ENCODE data around the gene CTTNBP2. TPM values are rescaled to one million over a fixed set of nuclear protein-coding genes. Genes with fewer than 3 reads are reported as not detected.
"Not testable (repeated sequence)": the region's sequence is repeated elsewhere in the genome, so short reads cannot be mapped to it uniquely, and the experiment has no call there.

The CTTNBP2 gene
- polyA plus RNA-seq, 3 donors from 2014 or later = not detected

DNA sequence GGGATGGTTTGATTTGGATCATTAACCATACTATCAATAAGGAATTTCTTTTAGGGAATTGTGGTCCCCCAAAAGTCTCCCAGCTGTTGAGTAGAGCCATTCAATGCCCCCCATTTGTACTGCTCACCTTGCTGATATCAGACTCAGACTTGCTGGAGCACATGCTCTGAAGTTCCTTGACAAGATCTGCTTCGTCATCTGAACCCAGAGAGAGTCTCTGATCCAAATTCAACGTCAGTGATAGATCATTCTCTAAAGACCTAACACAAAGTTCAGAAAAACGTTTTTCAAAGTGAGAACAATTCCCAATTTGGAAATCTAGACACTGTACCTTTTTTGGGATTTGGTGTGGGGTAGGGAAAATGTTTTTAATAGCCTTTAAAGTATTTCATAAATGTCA, 153.9 kb downstream of the CTTNBP2 start:
- peaks cover 0 to 1% (median 0%) of the 10 kb centered on the region in 3 donors for H3K27me3 Mint-ChIP-seq (ENCODE audit: low read depth in 3 of 3)
- H3K27ac Mint-ChIP-seq = no peak overlapping the region
- H3K36me3 Mint-ChIP-seq = no peaks in the 10 kb centered on the region
- H3K4me3 Mint-ChIP-seq = no peak overlapping the region
- H3K4me1 Mint-ChIP-seq = no peaks in the 10 kb centered on the region
- no peak for DNase-seq
- peaks cover 0 to 6% (median 0%) of the 10 kb centered on the region in 6 donors for H3K9me3 Mint-ChIP-seq

- Mint-ChIP-seq H3K4me3 (no peak overlapping the region), H3K36me3 (no peaks in the 10 kb centered on the region), H3K27ac (no peak overlapping the region), H3K27me3 (ENCODE audit: low read depth in 3 of 3) (peaks cover 0 to 1% (median 0%) of the 10 kb centered on the region in 3 donors), H3K9me3 (peaks cover 0 to 6% (median 0%) of the 10 kb centered on the region in 6 donors), H3K4me1 (no peaks in the 10 kb centered on the region)
- DNase-seq = no peak
Measured at GRCh38 chr7:117718116-117718835, 155.0 kb downstream of the CTTNBP2 start.

- no peaks in the 10 kb centered on the region for H3K36me3 Mint-ChIP-seq
Measured at GRCh38 chr7:117717357-117717756, 155.9 kb downstream of the CTTNBP2 start.

DNA sequence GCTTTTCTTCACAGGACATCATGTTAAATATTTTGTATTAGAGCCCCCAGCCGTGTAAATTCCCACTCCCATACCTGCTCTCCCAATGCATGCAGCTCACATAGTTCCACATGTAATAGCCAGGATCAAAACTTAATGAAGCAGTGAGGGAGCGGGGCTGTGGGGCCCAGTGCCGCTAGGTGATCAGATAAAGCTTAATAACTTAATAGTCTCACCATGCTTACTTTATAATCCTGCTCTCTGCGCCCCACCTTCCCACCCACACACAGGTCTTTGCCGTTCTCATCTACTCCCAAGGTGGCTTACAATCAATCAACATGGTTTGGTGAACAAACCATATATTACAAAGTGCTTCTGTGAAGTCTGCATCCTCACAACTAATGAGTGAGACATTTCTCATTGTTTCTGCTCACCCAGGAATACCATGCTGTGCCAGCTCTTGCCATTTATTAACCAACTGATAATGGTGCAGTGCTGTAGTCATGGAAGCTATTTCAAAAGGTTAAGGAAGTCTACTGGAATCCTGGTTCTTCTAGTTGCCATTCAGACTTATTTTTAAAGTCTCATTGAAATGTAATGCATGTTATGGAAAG, 156.4 kb downstream of the CTTNBP2 start:
- H3K4me3 Mint-ChIP-seq = no peak overlapping the region
- no peak overlapping the region for H3K27ac Mint-ChIP-seq
- no peaks in the 10 kb centered on the region for H3K36me3 Mint-ChIP-seq
- DNase-seq = no peak
- H3K27me3 Mint-ChIP-seq (ENCODE audit: low read depth in 3 of 3) = peaks cover 0 to 1% (median 0%) of the 10 kb centered on the region in 3 donors
- peaks cover 0 to 6% (median 1%) of the 10 kb centered on the region in 6 donors for H3K9me3 Mint-ChIP-seq
- no peaks in the 10 kb centered on the region for H3K4me1 Mint-ChIP-seq

More at GRCh38 chr7:117717357-117717756, 155.9 kb downstream of the CTTNBP2 start:
- H3K4me1 Mint-ChIP-seq = no peaks in the 10 kb centered on the region
- H3K27ac Mint-ChIP-seq = no peak overlapping the region
- DNase-seq = no peak
- peaks cover 0 to 6% (median 1%) of the 10 kb centered on the region in 6 donors for H3K9me3 Mint-ChIP-seq
- no peak overlapping the region for H3K4me3 Mint-ChIP-seq
- peaks cover 0 to 1% (median 0%) of the 10 kb centered on the region in 3 donors for H3K27me3 Mint-ChIP-seq (ENCODE audit: low read depth in 3 of 3)

DNA sequence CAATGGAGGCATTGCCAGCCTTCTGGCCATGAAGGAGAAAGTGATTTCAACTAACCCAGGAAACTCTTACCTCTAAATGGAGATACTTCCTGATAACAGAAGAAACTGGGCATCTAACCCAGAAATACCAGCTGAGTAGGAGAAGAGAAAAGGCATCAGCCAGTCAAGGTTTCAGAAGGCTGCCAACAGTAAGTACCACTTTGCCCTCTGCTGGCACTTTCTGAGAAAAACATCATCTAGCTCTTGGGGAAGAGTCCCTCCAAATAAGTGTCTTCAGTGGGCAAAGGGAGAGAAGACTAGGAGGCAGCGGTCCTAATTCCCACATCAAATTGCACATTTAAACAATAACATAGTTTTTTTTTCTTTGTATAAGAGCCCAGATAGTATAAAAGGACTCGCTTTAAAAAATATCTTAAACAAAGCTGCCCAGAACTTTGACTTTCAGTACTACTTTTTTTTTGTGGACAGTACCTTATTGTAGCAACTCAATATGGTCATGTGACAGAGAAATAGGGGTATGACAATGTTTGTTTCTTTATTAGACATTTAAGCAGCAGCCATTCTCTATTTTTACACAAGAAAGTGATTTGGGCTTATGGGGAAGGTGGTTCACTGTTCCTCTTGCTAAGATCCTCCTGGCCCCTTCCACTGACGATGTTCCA, 157.3 kb downstream of the CTTNBP2 start:
- no peak overlapping the region for H3K27ac Mint-ChIP-seq
- no peak overlapping the region for H3K4me3 Mint-ChIP-seq
- no peak for DNase-seq
- no peaks in the 10 kb centered on the region for H3K4me1 Mint-ChIP-seq
- no peaks in the 10 kb centered on the region for H3K36me3 Mint-ChIP-seq
- H3K9me3 Mint-ChIP-seq = peaks cover 0 to 3% (median 1%) of the 10 kb centered on the region in 6 donors
- peaks cover 0 to 2% (median 1%) of the 10 kb centered on the region in 3 donors for H3K27me3 Mint-ChIP-seq (ENCODE audit: low read depth in 3 of 3)

- Mint-ChIP-seq H3K36me3 (no peaks in the 10 kb centered on the region), H3K9me3 (peaks cover 0 to 6% (median 2%) of the 10 kb centered on the region in 6 donors), H3K27ac (no peak overlapping the region), H3K4me3 (no peak overlapping the region), H3K4me1 (no peaks in the 10 kb centered on the region), H3K27me3 (ENCODE audit: low read depth in 3 of 3) (peaks cover 0 to 2% (median 1%) of the 10 kb centered on the region in 3 donors)
- no peak for DNase-seq
Measured at GRCh38 chr7:117711556-117711955, 161.7 kb downstream of the CTTNBP2 start.

DNA sequence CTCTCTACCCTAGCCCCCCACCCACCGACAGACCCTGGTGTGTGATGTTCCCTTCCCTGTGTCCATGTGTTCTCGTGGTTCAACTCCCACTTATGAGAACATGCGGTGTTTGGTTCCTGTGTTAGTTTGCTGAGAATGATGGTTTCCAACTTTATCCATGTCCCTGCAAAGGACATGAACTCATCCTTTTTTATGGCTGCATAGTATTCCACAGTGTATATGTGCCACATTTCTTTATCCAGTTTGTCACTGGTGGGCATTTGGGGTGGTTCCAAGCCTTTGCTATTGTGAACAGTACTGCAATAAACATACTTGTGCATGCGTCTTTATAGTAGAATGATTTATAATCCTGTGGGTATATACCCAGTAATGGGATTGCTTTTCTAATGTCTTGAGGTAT, 165.1 kb downstream of the CTTNBP2 start:
- H3K27me3 Mint-ChIP-seq (ENCODE audit: low read depth in 3 of 3); H3K9me3 Mint-ChIP-seq; H3K4me3 Mint-ChIP-seq; H3K36me3 Mint-ChIP-seq; DNase-seq; H3K27ac Mint-ChIP-seq; H3K4me1 Mint-ChIP-seq: not testable (repeated sequence)

DNA sequence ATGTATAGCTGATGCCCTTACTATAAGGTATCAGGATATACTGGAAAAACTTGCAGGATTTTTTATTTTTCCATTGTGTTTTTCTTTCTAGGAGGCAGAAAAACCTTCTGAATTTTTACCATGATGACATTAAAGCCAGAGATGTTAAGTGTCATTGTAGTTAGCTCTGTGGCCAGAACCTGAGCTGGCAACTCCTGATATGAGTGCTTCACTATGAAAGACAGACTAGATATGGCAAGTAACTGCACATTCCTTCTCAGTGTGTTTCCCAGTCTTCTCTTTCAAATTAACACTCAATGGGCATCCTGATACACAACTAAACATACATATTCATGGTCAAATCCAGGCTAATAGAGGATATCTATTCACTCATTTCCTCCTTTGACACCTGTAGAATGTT, 166.2 kb downstream of the CTTNBP2 start:
- H3K27ac Mint-ChIP-seq = no peak overlapping the region
- no peaks in the 10 kb centered on the region for H3K4me1 Mint-ChIP-seq
- peaks cover 0 to 6% (median 4%) of the 10 kb centered on the region in 6 donors for H3K9me3 Mint-ChIP-seq
- no peak overlapping the region for H3K4me3 Mint-ChIP-seq
- H3K27me3 Mint-ChIP-seq (ENCODE audit: low read depth in 3 of 3) = peaks cover 0 to 3% (median 2%) of the 10 kb centered on the region in 3 donors
- no peaks in the 10 kb centered on the region for H3K36me3 Mint-ChIP-seq
- DNase-seq = no peak

GRCh38 chr7:117706210-117706609, 167.0 kb downstream of the CTTNBP2 start:
- DNase-seq = no peak
- H3K4me1 Mint-ChIP-seq = no peaks in the 10 kb centered on the region
- H3K36me3 Mint-ChIP-seq = no peaks in the 10 kb centered on the region
- H3K27ac Mint-ChIP-seq = no peak overlapping the region
- H3K27me3 Mint-ChIP-seq (ENCODE audit: low read depth in 3 of 3) = peaks cover 0 to 2% (median 1%) of the 10 kb centered on the region in 3 donors
- H3K9me3 Mint-ChIP-seq = peaks cover 0 to 6% (median 4%) of the 10 kb centered on the region in 6 donors
- no peak overlapping the region for H3K4me3 Mint-ChIP-seq

- peaks cover 0 to 2% (median 1%) of the 10 kb centered on the region in 3 donors for H3K27me3 Mint-ChIP-seq (ENCODE audit: low read depth in 3 of 3)
Measured at GRCh38 chr7:117705630-117706029, 167.6 kb downstream of the CTTNBP2 start.

GRCh38 chr7:117704063-117704462, 169.2 kb downstream of the CTTNBP2 start:
- Mint-ChIP-seq H3K27me3 (ENCODE audit: low read depth in 3 of 3) (peaks cover 0 to 2% (median 1%) of the 10 kb centered on the region in 3 donors), H3K9me3 (peaks cover 0 to 8% (median 5%) of the 10 kb centered on the region in 6 donors), H3K4me1 (no peaks in the 10 kb centered on the region), H3K27ac (no peak overlapping the region), H3K4me3 (no peak overlapping the region), H3K36me3 (no peaks in the 10 kb centered on the region)
- no peak for DNase-seq

More at GRCh38 chr7:117705630-117706029, 167.6 kb downstream of the CTTNBP2 start:
- no peak overlapping the region for H3K27ac Mint-ChIP-seq
- no peaks in the 10 kb centered on the region for H3K4me1 Mint-ChIP-seq
- H3K36me3 Mint-ChIP-seq = no peaks in the 10 kb centered on the region
- no peak for DNase-seq
- peaks cover 0 to 8% (median 5%) of the 10 kb centered on the region in 6 donors for H3K9me3 Mint-ChIP-seq
- H3K4me3 Mint-ChIP-seq = no peak overlapping the region

GRCh38 chr7:117698018-117698417, 175.2 kb downstream of the CTTNBP2 start:
- no peaks in the 10 kb centered on the region for H3K36me3 Mint-ChIP-seq
- H3K4me3 Mint-ChIP-seq = no peak overlapping the region
- H3K27ac Mint-ChIP-seq = no peak overlapping the region
- DNase-seq = no peak
- peaks cover 0 to 2% (median 0%) of the 10 kb centered on the region in 3 donors for H3K27me3 Mint-ChIP-seq (ENCODE audit: low read depth in 3 of 3)
- H3K4me1 Mint-ChIP-seq = no peaks in the 10 kb centered on the region
- H3K9me3 Mint-ChIP-seq = peaks cover 0 to 5% (median 5%) of the 10 kb centered on the region in 6 donors

GRCh38 chr7:117692338-117692737, 180.9 kb downstream of the CTTNBP2 start:
- H3K9me3 Mint-ChIP-seq = peaks cover 4 to 21% (median 7%) of the 10 kb centered on the region in 6 donors
- no peaks in the 10 kb centered on the region for H3K4me1 Mint-ChIP-seq
- DNase-seq = no peak
- H3K27ac Mint-ChIP-seq = no peak overlapping the region
- H3K4me3 Mint-ChIP-seq = no peak overlapping the region
- no peaks in the 10 kb centered on the region for H3K36me3 Mint-ChIP-seq
- peaks cover 0 to 2% (median 0%) of the 10 kb centered on the region in 3 donors for H3K27me3 Mint-ChIP-seq (ENCODE audit: low read depth in 3 of 3)

GRCh38 chr7:117690147-117690546, 183.1 kb downstream of the CTTNBP2 start:
- no peaks in the 10 kb centered on the region for H3K36me3 Mint-ChIP-seq
- no peaks in the 10 kb centered on the region for H3K4me1 Mint-ChIP-seq
- no peak overlapping the region for H3K27ac Mint-ChIP-seq
- peaks cover 0 to 2% (median 0%) of the 10 kb centered on the region in 3 donors for H3K27me3 Mint-ChIP-seq (ENCODE audit: low read depth in 3 of 3)
- no peak for DNase-seq
- H3K9me3 Mint-ChIP-seq = peaks cover 4 to 21% (median 6%) of the 10 kb centered on the region in 6 donors
- no peak overlapping the region for H3K4me3 Mint-ChIP-seq
